CD4-positive, CD25-positive, alpha-beta regulatory T cell (primary cell): ENCODE results near the gene HEATR5B. TPM values are rescaled to one million over a fixed set of nuclear protein-coding genes. Genes with fewer than 3 reads are reported as not detected.

Experiments used
- ATAC-seq, 2 donors: fragments of 150-1000 bp; cut with Tn5 transposase; one replicate each; pipeline ENCODE4 v1.10.0; 2021; ENCODE audit warnings: low read depth in 2 of 2, moderate number of reproducible peaks in 2 of 2, moderate library complexity in 1 of 2
- DNase-seq, 3 donors: peaks; one replicate each; pipeline versions ENCODE4 v3.0.0 to v3.0.0-alpha.2; 2012 to 2022; ENCODE audit warnings: mixed read lengths in 1 of 3
- H3K27ac ChIP-seq: one replicate; pipeline ENCODE4 v1.7.0; 2013; ENCODE audit warnings: mild to moderate bottlenecking, low read length; ENCODE audit not compliant: insufficient read depth, poor library complexity, severe bottlenecking
- H3K27me3 ChIP-seq: one replicate; pipeline ENCODE4 v1.7.0; 2013; ENCODE audit warnings: low read length; ENCODE audit not compliant: control insufficient read depth, insufficient read depth
- H3K36me3 ChIP-seq: one replicate; pipeline ENCODE4 v1.7.0; 2013; ENCODE audit warnings: mild to moderate bottlenecking, low read length, moderate library complexity; ENCODE audit not compliant: control insufficient read depth, insufficient read depth
- H3K4me1 ChIP-seq: 2 replicates; pipeline ENCODE4 v1.7.0; 2013; ENCODE audit warnings: mild to moderate bottlenecking, low read length; ENCODE audit not compliant: insufficient read depth, control insufficient read depth, poor library complexity, severe bottlenecking
- H3K4me3 ChIP-seq: one replicate; pipeline ENCODE4 v1.7.0; 2013; ENCODE audit warnings: low read depth, mild to moderate bottlenecking, low read length, moderate library complexity
- H3K9me3 ChIP-seq, 2 experiments: 1 replicate in 1 of 2; 2 replicates in 1 of 2; pipeline ENCODE4 v1.7.0; 2013; ENCODE audit warnings: low read length in 2 of 2, mild to moderate bottlenecking in 1 of 2, moderate library complexity in 1 of 2; ENCODE audit not compliant: control insufficient read depth in 2 of 2
- H3K27ac Mint-ChIP-seq, 3 donors: one replicate each; pipeline ENCODE4 v1.8.0; 2020 to 2022; ENCODE audit warnings: mild to moderate bottlenecking in 3 of 3, mixed read lengths in 3 of 3, moderate library complexity in 2 of 3
- H3K27me3 Mint-ChIP-seq: one replicate; pipeline ENCODE4 v1.8.0; 2022; ENCODE audit warnings: mild to moderate bottlenecking, mixed read lengths
- H3K36me3 Mint-ChIP-seq: one replicate; pipeline ENCODE4 v1.8.0; 2020; ENCODE audit warnings: mixed read lengths
- H3K4me1 Mint-ChIP-seq, 4 donors: one replicate each; pipeline ENCODE4 v1.8.0; 2020 to 2022; ENCODE audit warnings: mixed read lengths in 4 of 4, mild to moderate bottlenecking in 1 of 4
- H3K4me3 Mint-ChIP-seq, 4 donors: one replicate each; pipeline ENCODE4 v1.8.0; 2020 to 2022; ENCODE audit warnings: mild to moderate bottlenecking in 4 of 4, mixed read lengths in 4 of 4, moderate library complexity in 3 of 4
- H3K9me3 Mint-ChIP-seq, 7 donors: one replicate each; pipeline ENCODE4 v1.8.0; 2020 to 2022; ENCODE audit warnings: mixed read lengths in 7 of 7, mild to moderate bottlenecking in 3 of 7, moderate library complexity in 2 of 7
- polyA plus RNA-seq, 4 donors: library from polyadenylated mRNA; unstranded; fragments of 300-500 nt; fragmentation: Illumina TruSeq; gene quantifications; one replicate each; pipeline ENCODE4 v1.2.3, GENCODE V29; 2021
- total RNA-seq: library from RNA; stranded (reverse); gene quantifications from one replicate; pipeline ENCODE4 v1.2.3, GENCODE V29; 2022

The HEATR5B gene
- total RNA-seq = 49.1 TPM
- polyA plus RNA-seq = 10 to 100 TPM in 2 of 4 donors, 1 to 10 TPM in 2; 7.4 to 13.6 (median 9.8) TPM

DNA sequence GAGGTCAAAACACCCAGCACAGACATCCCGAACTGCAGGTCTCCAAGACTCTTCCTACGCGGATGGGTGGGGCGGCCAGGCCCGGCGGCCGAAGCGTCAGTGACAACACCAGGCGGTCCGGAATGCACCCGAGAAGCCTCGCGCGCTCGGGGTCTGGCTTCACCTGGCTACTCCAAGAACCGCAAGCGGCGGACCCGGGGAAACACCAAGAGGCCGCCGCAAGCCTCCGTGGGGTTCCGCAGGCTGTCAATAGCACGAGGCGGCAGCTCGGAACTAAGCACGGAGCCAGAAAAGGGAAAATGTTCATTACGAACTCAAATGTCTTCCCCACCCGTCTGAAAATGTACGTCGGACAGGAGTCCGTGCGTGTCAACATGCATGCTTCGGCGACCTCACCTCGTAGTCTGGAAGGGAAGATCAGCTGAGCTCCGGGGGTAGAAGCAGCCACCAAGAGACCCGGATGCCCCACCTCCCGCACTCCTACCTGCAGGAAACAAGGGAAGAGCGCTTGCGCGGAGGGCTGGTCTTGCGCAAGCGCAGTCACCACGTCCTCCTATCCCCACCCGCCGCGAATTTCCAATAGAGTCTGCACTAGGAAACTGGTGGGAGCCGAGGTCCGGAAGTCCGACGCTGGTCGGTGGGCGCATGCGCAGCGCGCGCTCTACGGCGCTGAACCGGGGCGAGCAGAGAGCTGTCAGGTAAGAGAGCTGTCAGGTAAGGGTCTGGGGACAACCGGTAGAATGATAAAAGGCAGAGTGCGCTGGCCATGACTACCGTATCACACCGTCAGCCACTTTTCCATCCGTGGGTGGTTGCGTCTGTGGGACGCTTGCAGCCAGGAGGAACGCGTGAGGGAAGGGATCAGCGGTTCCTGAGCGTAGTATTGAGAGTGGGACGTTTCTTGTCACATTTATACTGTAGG is at the start of gene HEATR5B, which contains the start of gene GPATCH11:
Gene HEATR5B, minus strand, starts transcription at position 500 of the 922 bp plus-strand sequence. CDS start 958 bp downstream, outside the sequence.
Gene GPATCH11, plus strand, starts transcription at position 646 of the 922 bp plus-strand sequence. CDS start 3,864 bp downstream, outside the sequence.
- H3K36me3 ChIP-seq = peaks cover 13% of the 10 kb centered on the region
- H3K4me3 ChIP-seq = peak within 1 kb of the TSS; percentile 96
- peaks cover 28% of the 10 kb centered on the region for H3K36me3 Mint-ChIP-seq
- ATAC-seq (peak; percentile 80 to 81), DNase-seq (peak; percentile 86 to 95 (median 91))
- H3K27me3 ChIP-seq = no peaks in the 10 kb centered on the region
- no peak within 1 kb of the TSS for H3K4me3 Mint-ChIP-seq
- peaks cover 57% of the 10 kb centered on the region for H3K4me1 ChIP-seq
- no peaks in the 10 kb centered on the region for H3K27me3 Mint-ChIP-seq
- peaks cover 38 to 49% (median 44%) of the 10 kb centered on the region in 4 donors for H3K4me1 Mint-ChIP-seq
- peak within 1 kb of the TSS; percentile 75 for H3K27ac ChIP-seq
- no peaks in the 10 kb centered on the region for H3K9me3 Mint-ChIP-seq
- H3K9me3 ChIP-seq = no peaks in the 10 kb centered on the region
- H3K27ac Mint-ChIP-seq = no peak within 1 kb of the TSS

DNA sequence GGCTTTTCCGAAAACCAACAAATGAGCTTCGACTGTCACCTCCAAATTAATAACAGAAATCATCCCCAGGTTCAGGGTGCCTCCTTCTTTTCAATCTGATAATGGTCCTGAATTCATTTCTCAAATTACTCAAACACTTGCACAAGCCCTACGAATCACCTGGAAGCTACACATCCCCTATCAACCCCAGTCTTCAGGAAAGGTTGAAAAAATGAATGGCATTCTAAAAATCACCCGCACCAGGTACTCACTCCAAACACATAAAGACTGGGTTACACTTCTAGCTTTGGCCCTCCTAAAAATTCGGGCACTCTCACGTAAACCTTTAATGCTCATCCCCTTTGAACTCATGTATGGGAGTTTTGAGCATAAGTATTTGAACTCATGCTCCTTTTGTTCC is 48.7 kb upstream of the HEATR5B start:
- Mint-ChIP-seq H3K36me3 (peaks cover 58% of the 10 kb centered on the region), H3K27me3 (no peaks in the 10 kb centered on the region), H3K9me3 (peaks cover 0 to 7% (median 0%) of the 10 kb centered on the region in 7 donors), H3K4me3 (no peak overlapping the region), H3K27ac (no peak overlapping the region), H3K4me1 (peaks cover 0 to 21% (median 6%) of the 10 kb centered on the region in 4 donors)
- peaks cover 81% of the 10 kb centered on the region for H3K36me3 ChIP-seq
- ATAC-seq (no peak), DNase-seq (no peak)
- H3K4me3 ChIP-seq = no peak overlapping the region
- no peak overlapping the region for H3K27ac ChIP-seq
- no peaks in the 10 kb centered on the region for H3K27me3 ChIP-seq
- H3K9me3 ChIP-seq = no peaks in the 10 kb centered on the region
- H3K4me1 ChIP-seq = no peaks in the 10 kb centered on the region

DNA sequence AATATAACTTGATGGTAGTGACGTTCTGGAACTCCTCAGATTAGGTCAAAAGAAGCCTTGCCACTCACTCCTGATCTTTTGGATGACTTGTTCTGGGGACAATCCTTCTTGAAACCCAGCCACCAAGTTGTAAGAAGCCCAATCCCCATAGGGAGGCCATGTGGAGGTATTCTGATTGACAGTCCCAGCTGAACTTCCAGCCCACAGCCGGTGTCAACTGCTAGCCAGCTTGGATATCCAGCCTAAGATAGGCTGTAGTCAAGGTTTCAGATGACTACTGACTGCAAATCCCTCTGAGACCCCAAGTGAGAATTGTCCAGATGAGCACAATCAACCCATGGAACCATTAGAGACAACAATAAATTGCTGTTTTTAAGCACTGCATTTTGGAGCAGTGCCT is 41.2 kb upstream of the HEATR5B start:
- DNase-seq = no peak
- ATAC-seq = no peak
- H3K36me3 Mint-ChIP-seq = peaks cover 50% of the 10 kb centered on the region
- H3K27me3 ChIP-seq = no peaks in the 10 kb centered on the region
- no peak overlapping the region for H3K4me3 Mint-ChIP-seq
- peaks cover 0 to 17% (median 0%) of the 10 kb centered on the region in 4 donors for H3K4me1 Mint-ChIP-seq
- no peak overlapping the region for H3K4me3 ChIP-seq
- H3K9me3 Mint-ChIP-seq = peaks cover 0 to 2% (median 0%) of the 10 kb centered on the region in 7 donors
- no peaks in the 10 kb centered on the region for H3K4me1 ChIP-seq
- no peak overlapping the region for H3K27ac Mint-ChIP-seq
- no peaks in the 10 kb centered on the region for H3K27me3 Mint-ChIP-seq
- no peaks in the 10 kb centered on the region for H3K9me3 ChIP-seq
- H3K36me3 ChIP-seq = peaks cover 42% of the 10 kb centered on the region
- H3K27ac ChIP-seq = no peak overlapping the region

DNA sequence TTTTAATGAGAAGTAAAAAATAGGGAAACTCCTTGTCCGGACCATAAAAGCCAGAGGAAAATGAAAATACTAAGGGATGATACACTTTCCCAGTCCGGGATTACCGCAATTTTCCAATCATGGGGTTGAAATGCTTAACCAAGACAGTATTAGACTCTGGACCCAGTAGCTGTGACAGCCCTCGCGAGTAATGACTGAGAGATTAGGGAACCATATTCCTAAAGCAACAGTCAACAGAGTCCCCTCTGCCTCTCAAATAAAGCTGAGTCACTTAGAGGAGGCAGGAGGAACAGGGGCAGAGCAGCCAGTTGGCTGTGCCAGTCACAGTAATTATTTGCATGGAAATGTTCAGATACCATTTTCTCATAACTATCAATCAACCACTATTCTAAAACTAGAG is 35.0 kb upstream of the HEATR5B start:
- Mint-ChIP-seq H3K9me3 (no peaks in the 10 kb centered on the region), H3K27ac (peak overlapping the region in 1 of 3 donors; percentile 75), H3K27me3 (no peaks in the 10 kb centered on the region), H3K4me3 (no peak overlapping the region), H3K36me3 (peaks cover 35% of the 10 kb centered on the region), H3K4me1 (peaks cover 0 to 10% (median 3%) of the 10 kb centered on the region in 4 donors)
- Histone ChIP-seq H3K27me3 (no peaks in the 10 kb centered on the region), H3K4me1 (no peaks in the 10 kb centered on the region), H3K36me3 (peaks cover 44% of the 10 kb centered on the region), H3K27ac (no peak overlapping the region), H3K4me3 (no peak overlapping the region), H3K9me3 (no peaks in the 10 kb centered on the region)
- DNase-seq (no peak), ATAC-seq (no peak)

DNA sequence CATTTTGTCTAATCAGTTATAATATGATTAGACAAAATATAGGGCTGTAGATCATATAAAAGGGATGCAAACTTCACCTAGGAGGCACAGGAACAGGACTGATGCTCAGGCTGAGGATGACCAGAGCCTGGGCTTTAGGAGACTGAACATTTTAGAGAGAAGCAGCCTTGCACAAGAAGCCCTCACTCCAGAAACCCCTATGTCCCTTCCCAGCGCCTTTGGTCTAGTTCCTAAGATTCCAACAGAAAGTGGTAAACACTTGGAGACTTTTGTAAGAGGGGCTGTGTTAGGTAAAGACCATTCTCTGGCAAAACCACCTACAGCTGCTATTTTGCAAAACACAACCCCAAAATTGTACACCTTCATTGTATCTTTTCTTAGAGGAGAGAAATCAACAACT is 33.4 kb upstream of the HEATR5B start:
- Histone ChIP-seq H3K27ac (no peak overlapping the region), H3K4me3 (no peak overlapping the region), H3K9me3 (no peaks in the 10 kb centered on the region), H3K36me3 (peaks cover 48% of the 10 kb centered on the region), H3K4me1 (no peaks in the 10 kb centered on the region), H3K27me3 (no peaks in the 10 kb centered on the region)
- H3K4me3 Mint-ChIP-seq = no peak overlapping the region
- ATAC-seq (no peak), DNase-seq (no peak)
- H3K27me3 Mint-ChIP-seq = no peaks in the 10 kb centered on the region
- peak overlapping the region in 1 of 3 donors; percentile 29 for H3K27ac Mint-ChIP-seq
- H3K9me3 Mint-ChIP-seq = no peaks in the 10 kb centered on the region
- peaks cover 0 to 10% (median 3%) of the 10 kb centered on the region in 4 donors for H3K4me1 Mint-ChIP-seq
- H3K36me3 Mint-ChIP-seq = peaks cover 35% of the 10 kb centered on the region

DNA sequence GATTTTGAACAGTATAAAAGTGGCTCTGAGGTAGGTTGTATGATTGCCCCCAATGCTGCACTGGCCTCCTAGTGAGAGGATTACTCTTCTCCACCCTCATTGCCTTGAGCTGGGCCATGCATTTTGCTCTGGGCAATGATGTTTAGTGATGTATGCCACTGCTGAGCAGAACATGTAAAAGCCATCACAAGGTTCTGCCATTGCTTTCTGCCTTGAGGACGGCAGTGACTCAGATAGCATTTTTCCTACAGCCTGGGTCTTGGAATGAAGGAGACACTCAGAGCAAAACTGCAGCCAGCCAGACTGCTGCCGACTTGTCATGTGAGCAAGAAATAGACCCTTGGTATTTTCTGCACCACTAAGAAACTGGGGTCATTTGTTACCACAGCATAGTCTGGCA is 27.8 kb upstream of the HEATR5B start:
- no peak overlapping the region for H3K27ac Mint-ChIP-seq
- Histone ChIP-seq H3K4me1 (no peaks in the 10 kb centered on the region), H3K4me3 (no peak overlapping the region), H3K9me3 (no peaks in the 10 kb centered on the region), H3K27me3 (no peaks in the 10 kb centered on the region), H3K36me3 (peaks cover 48% of the 10 kb centered on the region), H3K27ac (no peak overlapping the region)
- H3K27me3 Mint-ChIP-seq = no peaks in the 10 kb centered on the region
- H3K9me3 Mint-ChIP-seq = no peaks in the 10 kb centered on the region
- no peak overlapping the region for H3K4me3 Mint-ChIP-seq
- ATAC-seq (no peak), DNase-seq (no peak)
- H3K36me3 Mint-ChIP-seq = peaks cover 37% of the 10 kb centered on the region
- peaks cover 0 to 6% (median 3%) of the 10 kb centered on the region in 4 donors for H3K4me1 Mint-ChIP-seq

DNA sequence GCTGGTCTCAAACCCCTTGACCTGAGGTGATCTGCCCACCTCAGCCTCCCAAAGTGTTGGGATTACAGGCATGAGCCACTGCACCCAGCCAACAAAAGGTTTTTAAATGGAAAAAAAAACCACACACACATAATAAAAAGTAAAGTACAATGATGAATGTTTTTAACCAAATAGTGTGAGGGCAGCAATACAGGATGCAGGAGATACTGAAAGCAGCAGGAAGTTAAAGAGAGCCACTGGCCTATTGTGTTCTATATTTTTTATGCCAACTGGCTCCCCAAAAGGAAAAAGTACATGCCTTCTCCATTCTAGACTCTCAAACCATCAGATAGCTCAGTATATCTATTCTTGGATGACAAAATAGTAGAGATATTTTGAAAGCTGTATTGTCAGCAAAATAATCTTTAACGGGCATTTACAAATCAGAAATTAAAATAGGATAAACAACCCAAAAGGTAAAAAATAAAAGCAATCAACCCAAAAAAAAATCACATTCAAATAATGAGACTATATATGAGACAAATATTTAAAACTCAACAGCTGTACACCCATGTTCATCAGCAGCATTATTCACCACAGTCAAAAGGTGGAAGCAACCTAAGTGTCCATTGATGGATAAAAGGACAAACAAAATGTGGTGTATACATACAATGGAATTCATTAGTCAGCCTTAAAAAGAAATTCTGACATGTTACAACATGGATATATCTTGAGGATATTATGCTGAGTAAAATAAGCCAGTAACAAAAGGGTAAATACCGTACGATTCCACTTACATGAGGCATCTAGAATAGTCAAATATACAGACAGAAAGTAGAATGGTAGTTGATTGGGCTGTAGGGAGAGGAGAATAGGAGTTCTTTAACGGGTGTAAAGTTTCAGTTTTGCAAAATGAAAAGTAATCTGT is 26.4 kb upstream of the HEATR5B start:
- Histone ChIP-seq H3K36me3 (peaks cover 53% of the 10 kb centered on the region), H3K27ac (no peak overlapping the region), H3K9me3 (no peaks in the 10 kb centered on the region), H3K27me3 (no peaks in the 10 kb centered on the region), H3K4me3 (no peak overlapping the region), H3K4me1 (no peaks in the 10 kb centered on the region)
- no peaks in the 10 kb centered on the region for H3K4me1 Mint-ChIP-seq
- no peak overlapping the region for H3K4me3 Mint-ChIP-seq
- ATAC-seq (no peak), DNase-seq (no peak)
- no peaks in the 10 kb centered on the region for H3K9me3 Mint-ChIP-seq
- peak overlapping the region in 1 of 3 donors; percentile 0 for H3K27ac Mint-ChIP-seq
- H3K36me3 Mint-ChIP-seq = peaks cover 37% of the 10 kb centered on the region
- H3K27me3 Mint-ChIP-seq = no peaks in the 10 kb centered on the region
